ENCODE results near the gene DTNBP1.

- TF ChIP-seq POLR2A (IDR thresholded peaks at IDR 0.05), result no peak
- TF ChIP-seq, protein P1, sequence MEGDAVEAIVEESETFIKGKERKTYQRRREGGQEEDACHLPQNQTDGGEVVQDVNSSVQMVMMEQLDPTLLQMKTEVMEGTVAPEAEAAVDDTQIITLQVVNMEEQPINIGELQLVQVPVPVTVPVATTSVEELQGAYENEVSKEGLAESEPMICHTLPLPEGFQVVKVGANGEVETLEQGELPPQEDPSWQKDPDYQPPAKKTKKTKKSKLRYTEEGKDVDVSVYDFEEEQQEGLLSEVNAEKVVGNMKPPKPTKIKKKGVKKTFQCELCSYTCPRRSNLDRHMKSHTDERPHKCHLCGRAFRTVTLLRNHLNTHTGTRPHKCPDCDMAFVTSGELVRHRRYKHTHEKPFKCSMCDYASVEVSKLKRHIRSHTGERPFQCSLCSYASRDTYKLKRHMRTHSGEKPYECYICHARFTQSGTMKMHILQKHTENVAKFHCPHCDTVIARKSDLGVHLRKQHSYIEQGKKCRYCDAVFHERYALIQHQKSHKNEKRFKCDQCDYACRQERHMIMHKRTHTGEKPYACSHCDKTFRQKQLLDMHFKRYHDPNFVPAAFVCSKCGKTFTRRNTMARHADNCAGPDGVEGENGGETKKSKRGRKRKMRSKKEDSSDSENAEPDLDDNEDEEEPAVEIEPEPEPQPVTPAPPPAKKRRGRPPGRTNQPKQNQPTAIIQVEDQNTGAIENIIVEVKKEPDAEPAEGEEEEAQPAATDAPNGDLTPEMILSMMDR (IDR thresholded peaks at IDR 0.05), result no peak
Observed at GRCh38 chr6:15499591-15499990, 163.2 kb downstream of the DTNBP1 start.

Measured in Peyer's patch (tissue), 4 donors.